ENCODE results near the gene TMEM204. TPM values are rescaled to one million over a fixed set of nuclear protein-coding genes. Genes with fewer than 3 reads are reported as not detected.

The TMEM204 gene
- total RNA-seq, 1 donor from 2014 or later = 28.8 TPM

DNA sequence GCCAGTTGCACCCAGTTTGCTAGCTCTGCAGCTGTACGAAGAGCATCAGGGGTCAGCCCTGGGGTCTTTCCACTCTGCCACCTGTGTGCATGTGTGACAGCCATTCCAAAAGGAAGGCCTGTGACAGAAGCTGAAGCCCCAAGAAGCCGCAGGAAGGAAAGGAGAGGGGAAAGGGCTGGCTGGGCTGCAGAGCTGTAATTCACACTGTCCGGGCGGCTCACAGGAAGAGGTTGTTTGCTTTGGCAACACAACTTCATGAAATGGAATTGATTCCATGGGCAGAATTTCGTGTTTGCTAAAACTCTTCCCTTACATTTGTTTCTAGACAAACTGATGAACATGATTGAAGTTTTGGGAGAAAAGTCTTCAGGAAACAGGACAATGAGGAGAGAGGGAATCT is 14.8 kb downstream of the TMEM204 start:
- intact Hi-C loops (cut with micrococcal nuclease) = no loop called here

DNA sequence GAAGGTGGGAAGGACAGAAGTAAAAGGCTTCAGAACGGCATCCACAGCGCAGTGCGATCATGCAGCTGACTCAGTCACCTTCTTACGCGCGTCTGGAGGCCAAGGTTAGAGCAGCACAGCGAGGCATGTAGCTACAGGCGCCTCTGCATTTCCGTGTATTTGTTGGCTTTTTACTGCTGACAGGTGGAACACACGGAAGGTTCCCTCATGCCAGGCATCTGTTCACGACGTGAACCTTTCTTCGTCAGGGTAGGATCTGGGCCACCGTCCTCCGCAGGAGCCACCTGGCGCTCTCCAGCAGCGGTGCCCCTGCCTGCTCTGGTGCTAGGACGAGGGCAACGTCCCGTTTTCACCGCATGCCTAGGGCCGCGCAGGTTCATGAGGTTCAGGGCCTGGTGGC is 15.3 kb downstream of the TMEM204 start:
- intact Hi-C loops (cut with micrococcal nuclease) = no loop called here
- DNase-seq (no peak), ATAC-seq (no peak)

More for the DNA sequence above, 14.8 kb downstream of the TMEM204 start:
- DNase-seq = no peak
- ATAC-seq = no peak

DNA sequence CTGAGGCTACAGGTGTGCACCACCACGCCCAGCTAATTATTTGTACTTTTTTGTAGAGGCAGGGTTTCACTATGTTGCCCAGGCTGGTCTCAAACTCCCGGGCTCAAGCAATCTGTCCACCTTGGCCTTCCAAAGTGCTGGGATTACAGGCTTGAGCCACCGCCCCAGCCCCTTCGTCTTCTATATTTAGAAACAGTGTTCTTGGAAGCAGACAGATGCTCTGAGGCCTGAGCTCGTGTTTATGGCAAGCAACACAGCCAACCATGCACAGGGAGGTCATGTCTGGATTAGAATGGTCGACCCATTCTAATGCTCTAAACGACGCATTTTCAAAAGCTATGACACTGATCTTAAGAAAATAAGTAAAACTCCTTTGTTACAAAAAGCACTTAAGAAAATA is 16.6 kb downstream of the TMEM204 start:
- intact Hi-C loops (cut with micrococcal nuclease) = no loop called here
- DNase-seq = no peak
- ATAC-seq = peak; percentile 52

DNA sequence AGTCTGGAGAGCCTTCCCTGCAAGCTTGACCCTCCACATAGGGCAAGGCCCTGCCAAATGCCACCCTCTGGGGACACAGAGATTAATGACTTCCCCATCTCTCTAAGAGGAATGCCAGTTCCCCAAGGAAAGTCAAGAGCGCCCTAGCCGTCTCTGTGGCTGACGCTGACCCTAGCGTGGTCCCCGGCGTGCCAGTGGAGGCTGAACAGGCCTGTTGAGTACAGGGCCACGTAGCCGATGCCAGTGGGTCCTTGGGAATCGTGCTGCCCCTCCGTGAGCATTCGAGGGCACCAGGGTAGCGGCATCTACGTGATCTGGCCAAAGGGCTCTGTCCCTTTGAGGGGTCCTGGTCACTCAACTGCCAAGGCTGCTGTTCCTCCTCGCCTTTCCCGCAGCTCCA is 17.2 kb downstream of the TMEM204 start:
- ATAC-seq = no peak
- intact Hi-C loops (cut with micrococcal nuclease) = no loop called here

DNA sequence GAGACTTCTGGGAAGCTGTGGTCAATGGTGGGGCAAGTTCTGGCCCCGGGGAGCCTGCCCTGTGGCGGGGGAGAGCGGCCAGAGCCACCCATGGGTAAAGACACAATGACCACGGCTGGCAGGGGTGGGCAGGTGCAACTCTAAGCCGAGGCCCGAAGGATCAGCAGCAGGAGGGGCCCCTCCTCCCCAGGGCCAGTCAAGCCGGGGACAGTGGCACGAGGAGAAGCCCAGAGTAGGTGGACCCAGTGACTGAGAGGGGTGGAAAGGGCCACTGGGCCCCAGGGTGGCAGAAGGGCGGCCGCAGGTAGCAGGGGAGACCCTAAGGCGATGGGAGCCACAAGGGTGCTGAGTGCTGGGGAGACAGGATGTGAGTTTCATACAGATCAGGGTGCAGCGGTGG is 17.7 kb downstream of the TMEM204 start:
- intact Hi-C loops (cut with micrococcal nuclease) = no loop called here
- ATAC-seq (no peak), DNase-seq (no peak)

More for the DNA sequence above, 17.2 kb downstream of the TMEM204 start:
- no peak for DNase-seq

DNA sequence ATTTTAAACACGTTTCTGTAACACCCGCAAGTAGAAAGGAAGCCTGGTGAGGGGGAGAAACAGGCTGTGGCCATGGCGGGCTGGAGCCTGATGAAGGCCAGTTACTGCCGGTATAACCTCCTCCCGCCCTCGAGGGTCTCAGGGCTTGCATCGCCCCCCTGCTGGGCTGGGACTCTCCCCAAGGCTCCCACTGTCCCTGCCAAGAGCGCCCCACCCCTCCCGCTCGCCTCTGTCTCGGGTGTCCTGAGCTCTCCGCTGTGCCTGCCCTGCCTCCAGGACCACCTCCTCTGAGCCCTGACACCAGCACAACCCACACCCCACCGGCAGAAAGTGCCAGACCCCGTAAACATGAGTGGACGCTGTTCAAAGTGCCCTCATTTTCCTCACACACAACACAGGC is 18.7 kb downstream of the TMEM204 start:
- no peak for ATAC-seq
- intact Hi-C loops (cut with micrococcal nuclease) = no loop called here
- no peak for DNase-seq

DNA sequence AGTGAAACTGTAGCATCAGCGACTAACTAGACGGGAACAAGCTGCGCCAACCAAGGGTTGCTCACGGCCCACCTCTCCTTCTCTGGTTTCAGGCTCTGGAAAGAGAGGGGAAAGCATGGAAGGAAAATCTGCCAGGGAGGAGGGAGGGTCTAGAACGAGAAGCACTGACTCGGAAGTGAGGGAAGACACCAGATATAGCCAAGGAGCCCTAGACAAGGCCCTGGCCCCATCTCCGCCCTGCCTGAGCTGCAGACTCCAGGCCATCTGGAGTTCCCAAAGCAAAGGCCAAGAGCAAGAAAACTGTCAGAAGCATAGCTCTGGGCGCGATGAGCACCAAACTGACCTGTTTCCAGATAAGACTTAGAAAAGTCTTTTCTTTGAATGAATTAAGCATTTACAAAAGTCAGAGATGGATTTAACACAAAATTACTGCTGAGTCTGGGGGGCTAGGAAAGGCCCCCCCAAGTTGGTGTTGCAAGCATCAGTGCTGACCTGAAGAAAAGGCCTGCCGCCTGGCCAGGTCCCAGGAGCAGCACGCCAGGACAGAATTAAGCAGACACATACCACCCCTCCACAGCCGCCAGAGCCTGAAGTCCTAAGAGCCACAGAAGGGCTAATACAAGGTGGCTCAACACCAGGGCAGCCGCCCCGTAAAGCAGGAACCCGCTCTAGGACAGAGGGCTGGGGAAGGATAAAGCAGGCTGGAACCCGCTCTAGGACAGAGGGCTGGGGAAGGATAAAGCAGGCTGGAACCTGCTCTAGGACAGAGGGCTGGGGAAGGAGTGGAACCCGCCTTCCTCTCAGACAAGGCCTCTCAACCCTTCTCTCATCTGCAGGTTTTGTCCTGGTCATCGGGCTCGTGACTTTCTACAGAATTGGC is 20.7 kb downstream of the TMEM204 start:
- intact Hi-C loops (cut with micrococcal nuclease) = no loop called here
- no peak for ATAC-seq
- no peak for DNase-seq

DNA sequence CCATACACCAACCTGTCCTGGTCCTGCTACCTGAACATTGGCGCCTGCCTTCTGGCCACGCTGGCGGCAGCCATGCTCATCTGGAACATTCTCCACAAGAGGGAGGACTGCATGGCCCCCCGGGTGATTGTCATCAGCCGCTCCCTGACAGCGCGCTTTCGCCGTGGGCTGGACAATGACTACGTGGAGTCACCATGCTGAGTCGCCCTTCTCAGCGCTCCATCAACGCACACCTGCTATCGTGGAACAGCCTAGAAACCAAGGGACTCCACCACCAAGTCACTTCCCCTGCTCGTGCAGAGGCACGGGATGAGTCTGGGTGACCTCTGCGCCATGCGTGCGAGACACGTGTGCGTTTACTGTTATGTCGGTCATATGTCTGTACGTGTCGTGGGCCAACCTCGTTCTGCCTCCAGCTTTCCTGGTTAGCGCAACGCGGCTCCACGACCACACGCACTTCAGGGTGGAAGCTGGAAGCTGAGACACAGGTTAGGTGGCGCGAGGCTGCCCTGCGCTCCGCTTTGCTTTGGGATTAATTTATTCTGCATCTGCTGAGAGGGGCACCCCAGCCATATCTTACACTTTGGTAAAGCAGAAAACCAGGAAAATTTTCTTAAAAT is 21.5 kb downstream of the TMEM204 start:
- intact Hi-C loops (cut with micrococcal nuclease) = no loop called here
- DNase-seq (no peak), ATAC-seq (no peak)

DNA sequence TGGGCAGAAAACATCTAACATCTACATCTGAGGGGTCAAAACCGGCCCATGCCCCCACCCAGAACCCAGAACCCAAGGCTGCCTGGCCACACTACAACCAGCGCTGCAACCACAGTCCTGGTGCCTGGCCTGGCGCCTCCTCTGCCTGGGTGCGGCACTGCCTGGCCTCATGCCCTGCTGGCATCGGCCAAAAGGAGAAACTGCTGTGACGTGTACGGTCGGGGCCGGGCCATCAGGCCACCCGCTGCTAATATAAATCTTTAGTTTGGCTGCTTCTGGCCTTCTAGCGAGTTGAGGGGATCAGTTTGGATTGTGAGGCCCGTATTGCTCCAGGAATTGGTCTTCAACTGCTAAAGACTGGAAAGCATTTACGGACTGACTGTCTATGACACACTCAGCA is 22.8 kb downstream of the TMEM204 start:
- DNase-seq (no peak), ATAC-seq (no peak)
- intact Hi-C loops (cut with micrococcal nuclease) = no loop called here

DNA sequence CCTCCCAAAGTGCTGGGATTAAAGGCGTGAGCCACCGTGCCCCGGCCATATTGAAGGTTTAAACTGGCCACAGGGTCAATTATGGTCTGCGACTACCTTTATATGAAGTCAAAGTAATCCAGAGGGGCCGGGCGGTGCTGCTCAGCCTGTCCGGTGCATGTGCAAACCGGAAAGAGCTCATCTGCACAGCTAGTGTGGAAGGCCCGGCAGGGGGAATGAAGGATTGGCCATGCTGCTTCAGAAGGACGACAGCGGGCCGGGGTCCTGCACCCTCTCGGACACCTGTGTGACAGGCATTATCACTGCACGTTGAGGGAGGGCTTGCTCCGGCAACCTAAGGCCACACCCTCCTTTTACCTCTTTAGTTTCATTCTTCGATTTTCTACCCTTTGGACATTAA is 23.6 kb downstream of the TMEM204 start:
- intact Hi-C loops (cut with micrococcal nuclease) = no loop called here
- no peak for ATAC-seq
- no peak for DNase-seq

DNA sequence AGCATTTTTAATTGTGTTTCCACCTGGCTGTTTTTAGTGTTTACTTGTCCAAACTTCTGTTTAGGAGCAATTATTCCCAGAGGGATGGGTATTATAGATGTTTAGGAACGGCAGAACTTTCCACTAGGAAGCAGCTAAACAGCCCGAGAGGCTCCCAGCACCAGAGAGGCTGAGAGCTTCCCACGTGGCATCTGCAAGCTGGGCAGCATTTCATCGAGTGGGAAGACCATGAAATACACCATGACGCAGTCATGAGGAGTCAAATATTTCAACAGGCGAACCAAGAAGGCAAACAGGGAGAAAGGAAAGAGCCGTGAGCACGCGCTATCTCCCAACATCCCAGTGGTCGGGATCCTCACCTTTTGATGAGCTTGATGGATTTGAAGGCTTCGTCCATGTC is 24.1 kb downstream of the TMEM204 start:
- ATAC-seq = no peak
- no peak for DNase-seq
- intact Hi-C loops (cut with micrococcal nuclease) = no loop called here

DNA sequence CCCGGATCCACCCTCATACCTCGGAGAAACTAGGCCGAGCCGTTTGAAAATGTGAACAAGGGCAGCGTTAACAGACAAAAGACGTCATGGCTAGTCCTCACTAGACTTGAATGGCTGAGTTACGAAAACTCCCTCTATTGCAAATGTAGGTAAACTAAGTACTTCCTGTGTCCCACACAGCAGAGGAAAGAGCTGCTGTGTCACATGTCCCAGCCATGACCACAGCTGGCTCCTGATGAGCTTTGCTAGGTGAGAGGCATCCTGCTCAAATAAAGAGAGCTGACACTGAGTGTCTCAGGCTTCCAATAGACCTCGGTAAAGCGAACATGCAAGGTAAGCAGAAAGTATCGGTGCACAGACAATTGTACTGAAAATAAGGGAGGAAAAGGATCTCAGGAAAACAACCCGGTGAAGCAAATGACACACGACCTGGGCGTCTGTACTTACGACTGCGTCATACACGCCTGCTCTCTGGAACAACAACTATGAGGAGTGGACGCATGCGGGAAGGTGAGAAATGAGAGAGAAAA is 26.0 kb downstream of the TMEM204 start:
- intact Hi-C loops (cut with micrococcal nuclease) = no loop called here
- ATAC-seq (no peak), DNase-seq (no peak)

DNA sequence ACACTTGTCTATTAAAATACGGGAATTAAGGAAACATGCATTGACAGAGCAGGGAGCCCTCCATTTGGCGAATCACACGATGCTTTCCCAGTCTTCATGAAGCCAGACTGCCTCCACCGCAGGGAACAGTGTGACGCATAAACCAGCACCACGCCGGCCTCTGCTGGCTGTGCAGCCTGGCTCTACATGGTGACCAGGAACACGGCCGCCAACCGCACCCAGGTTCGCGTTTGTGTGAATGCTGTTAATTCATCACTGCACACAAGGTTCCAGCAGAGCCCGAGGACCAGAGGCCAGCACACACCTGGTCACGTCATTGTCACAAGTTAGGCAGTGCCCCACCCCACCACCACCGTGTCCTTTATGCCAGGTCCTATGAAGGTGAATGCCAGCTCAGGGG is 26.7 kb downstream of the TMEM204 start:
- intact Hi-C loops (cut with micrococcal nuclease) = no loop called here
- DNase-seq (no peak), ATAC-seq (no peak)

DNA sequence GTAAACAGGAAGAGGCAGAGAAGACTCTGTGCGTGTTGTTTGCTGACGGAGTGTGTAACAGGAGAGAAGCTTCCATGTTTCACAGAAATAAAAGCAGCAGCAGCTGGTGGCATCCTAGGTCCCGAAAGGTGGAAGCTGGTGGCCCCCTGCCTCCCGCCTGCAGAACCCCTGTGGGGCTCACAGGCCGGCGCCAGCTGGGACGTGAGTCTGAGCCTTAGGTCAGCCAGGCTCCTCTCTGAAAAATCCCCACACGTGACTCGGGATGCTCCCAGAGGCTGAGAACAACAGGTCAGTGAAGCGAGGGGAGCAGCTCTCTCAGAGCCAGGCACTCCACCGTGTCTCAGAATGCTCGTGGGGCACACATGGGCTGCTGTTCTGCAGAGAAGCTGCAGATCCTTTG is 27.4 kb downstream of the TMEM204 start:
- intact Hi-C loops (cut with micrococcal nuclease) = no loop called here
- no peak for ATAC-seq
- DNase-seq = no peak

DNA sequence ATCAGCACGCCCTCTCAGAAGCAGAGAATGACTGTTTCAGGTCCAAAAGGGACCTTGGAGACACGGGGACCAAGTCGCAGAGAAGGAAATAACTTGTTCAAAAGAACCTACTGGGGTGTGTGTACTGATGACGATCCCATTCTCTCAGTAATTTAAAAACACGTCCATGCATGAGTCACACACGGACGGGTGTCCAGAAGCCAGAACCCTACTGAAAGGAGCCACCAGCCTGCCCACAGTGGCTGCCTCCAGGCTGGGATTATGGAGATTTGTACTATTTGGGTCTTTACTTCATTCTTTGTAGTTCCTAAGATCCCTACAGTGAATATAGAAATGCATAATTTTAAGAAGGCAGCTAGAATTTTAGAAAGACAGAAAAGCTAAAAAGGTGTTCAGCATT is 27.8 kb downstream of the TMEM204 start:
- ATAC-seq (no peak), DNase-seq (no peak)
- intact Hi-C loops (cut with micrococcal nuclease) = no loop called here

DNA sequence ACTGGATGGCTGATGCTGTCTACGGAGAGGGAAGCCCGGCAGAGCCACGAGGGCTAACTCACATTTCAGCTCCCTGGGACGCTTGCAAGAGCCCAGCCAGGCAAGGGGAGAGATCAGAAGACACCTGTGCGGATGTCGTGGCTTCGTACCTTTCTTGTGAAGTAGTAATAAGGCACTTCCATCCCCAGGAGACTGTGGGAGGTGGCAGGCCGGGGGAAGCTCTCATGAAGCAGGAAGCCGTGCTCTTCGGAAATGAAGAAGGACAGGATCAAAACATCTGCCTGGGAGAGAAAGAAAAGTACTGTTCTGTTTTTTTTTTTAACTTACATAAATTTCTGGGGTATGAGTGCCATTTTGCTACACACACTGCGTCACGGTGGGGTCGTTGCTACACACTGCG is 28.4 kb downstream of the TMEM204 start:
- ATAC-seq = no peak
- DNase-seq = no peak
- intact Hi-C loops (cut with micrococcal nuclease) = no loop called here

DNA sequence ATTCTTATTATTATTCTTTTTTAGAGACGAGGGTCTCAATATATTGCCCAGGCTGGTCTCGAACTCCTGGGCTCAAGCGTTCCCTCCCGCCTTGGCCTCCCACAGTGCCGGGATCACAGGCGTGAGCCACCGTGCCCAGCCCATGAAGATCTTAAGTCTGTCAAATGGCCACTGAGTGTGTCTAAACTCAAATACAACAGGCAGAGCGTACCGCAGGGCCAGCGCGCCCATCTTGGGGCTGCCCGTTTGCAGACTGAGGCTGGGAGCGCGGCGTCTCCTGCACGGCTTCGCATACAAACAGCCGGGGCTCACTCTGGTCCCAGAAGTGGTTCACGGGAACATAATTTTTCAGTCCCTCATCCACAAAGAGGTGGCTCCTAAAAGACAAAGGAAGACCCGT is 30.3 kb downstream of the TMEM204 start:
- no peak for DNase-seq
- no peak for ATAC-seq
- intact Hi-C loops (cut with micrococcal nuclease) = no loop called here

DNA sequence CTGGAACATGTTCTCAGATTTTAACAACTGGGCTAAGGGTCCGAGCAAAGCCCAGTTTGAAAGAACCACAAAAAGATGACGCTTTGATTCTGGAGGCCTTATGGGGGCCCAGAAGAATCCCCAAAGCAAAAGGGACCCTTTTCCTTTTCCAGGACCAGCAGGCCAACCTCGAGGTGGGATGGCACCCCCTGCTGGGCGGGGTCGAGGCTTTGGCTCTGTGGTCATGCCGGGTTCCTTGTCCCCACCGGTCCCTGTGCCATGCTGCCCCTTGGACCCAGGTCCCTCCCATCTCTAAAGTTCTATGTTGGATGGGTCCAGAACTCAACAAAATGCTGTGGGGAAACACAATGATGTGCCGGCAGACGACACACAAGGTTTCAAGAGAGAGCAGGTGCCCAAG is 30.9 kb downstream of the TMEM204 start:
- DNase-seq (peak; percentile 59), ATAC-seq (peak; percentile 30)
- intact Hi-C loops (cut with micrococcal nuclease) = no loop called here

DNA sequence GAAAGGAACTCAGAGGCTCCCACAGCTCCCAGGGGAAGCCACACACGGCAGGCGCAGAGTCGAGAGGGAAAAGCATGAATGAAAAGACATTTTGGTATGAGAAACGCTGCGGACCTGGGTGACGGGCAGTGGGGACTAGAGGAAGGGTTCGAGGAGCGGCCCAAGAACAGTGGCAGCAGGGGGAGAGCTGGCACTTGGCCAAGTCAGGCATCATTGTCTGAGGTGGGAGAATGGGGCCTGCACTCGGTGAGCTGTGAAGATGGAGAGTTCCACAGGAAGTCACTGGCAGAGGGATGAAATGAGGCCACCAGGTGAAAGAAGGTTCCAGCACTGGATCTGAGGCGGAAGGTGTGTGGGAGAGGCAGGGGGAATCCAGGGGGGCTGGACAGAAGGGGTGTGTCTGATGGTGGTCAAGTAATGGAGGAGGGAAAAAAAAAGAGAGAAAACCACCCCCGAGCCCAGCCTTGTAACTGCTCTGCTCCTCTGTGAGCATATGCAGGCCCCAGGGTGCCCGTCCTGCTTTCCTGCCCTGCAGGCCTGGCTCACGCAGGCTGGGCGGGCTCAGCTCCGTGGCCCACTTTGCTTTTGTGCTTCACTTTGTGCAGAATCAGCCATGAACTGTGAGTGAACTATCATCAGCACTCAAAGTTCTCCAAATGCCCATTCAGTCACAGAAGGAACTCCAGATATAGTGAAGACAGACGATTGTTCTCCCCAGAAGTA is 31.8 kb downstream of the TMEM204 start:
- ATAC-seq = no peak
- DNase-seq = no peak
- intact Hi-C loops (cut with micrococcal nuclease) = no loop called here

DNA sequence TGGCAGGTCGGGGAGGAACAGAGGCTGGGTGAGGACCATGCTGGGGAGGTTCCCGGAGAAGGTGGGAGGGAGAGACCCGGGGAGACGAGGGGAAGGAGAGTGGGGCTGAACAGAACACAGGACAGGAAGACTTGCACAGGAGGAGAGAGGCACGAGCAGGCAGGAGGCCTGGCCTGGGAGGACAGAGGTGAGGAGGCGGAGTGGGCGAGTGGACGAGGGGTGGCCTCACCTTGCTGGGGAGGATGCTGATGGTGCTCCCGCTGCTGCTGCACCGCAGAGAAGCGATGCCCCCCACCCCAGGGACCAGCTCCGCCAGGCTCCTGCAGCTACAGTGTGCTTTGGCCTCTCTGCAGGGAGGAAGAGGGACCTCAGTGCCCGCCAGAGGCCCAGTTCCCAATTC is 34.5 kb downstream of the TMEM204 start:
- no peak for ATAC-seq
- no peak for DNase-seq
- intact Hi-C loops (cut with micrococcal nuclease) = no loop called here
